Colon (tissue), 2 donors: ENCODE measurements around the gene CUX1.
"Not testable (repeated sequence)": the region's sequence is repeated elsewhere in the genome, so short reads cannot be mapped to it uniquely, and the experiment has no call there.

Experiments
- FAIRE-seq: peaks from 2 replicates; lab custom pipeline; 2012; peaks lifted over from hg19 to GRCh38; lab: Jason Lieb, UNC
- donor health status: control.
- donor health status: control.

The CUX1 gene

GRCh38 chr7:101854084-101854865 is 36.8 kb downstream of the CUX1 start:
- FAIRE-seq = no peak

DNA sequence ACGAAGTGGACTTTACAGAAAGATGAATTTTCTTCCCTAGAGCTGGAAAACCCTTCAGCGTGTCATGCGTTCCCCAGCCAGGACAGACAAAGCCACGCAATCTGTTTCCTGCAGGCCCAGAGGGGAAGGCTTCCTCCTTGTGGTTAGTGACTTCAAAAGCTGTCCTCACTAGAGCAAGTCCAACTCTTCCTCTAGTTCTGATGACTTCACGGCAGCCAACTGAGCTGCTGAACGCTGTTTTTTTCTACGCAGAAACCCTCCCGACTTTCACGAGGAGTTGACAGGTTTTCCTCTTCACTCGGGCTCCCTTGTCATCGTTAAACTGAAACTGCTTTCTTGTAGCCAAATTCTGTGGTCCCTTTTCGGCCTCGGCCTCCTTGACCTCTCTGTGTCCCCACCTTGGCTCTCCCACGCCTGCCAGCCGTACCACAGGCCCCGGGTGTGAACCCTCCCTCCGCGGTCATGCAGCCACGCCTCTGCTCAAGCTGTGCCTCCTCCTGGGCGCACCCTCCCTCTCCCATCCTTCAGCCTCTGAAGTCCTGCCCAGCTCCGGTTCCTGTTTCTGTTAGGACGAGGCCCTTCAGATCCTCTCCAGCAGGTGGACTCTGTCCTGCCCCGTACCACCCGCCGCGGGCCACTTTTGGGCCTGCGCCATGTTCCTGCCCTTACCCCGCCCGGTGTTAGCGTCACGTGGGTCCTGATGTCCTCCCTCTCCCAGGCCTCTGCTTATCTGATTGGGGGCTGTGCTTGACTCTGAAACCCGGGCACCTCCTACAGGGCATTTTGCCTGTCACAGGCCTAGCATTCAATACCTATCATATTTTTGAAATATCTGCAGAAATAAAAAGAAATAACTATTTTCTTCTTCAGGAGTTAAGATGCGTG is 39.3 kb downstream of the CUX1 start:
- no peak for FAIRE-seq

DNA sequence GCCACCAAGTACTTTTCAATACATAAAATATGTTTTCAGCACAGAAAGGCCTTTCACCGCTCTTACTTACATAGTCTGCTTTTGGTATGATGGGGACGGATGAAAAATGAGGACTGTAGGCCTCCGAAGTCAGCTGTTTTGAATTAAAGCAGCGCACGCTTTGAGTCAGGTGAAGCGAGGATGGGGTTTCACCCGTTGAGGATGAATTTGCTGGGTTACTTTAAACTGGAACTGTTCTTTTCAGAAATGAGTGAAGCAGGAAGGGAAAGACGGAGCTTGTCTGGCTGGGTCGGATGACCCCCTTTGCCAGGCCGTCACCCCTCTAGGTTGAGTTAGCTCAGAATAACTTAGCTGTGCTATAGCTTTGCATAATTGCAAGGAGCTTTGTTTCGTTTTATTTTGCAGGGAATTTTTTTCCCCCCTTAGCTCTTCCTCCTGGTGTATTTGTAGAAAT is 40.0 kb downstream of the CUX1 start:
- no peak for FAIRE-seq

- FAIRE-seq = no peak
Measured at GRCh38 chr7:101858437-101859385, 41.3 kb downstream of the CUX1 start.

DNA sequence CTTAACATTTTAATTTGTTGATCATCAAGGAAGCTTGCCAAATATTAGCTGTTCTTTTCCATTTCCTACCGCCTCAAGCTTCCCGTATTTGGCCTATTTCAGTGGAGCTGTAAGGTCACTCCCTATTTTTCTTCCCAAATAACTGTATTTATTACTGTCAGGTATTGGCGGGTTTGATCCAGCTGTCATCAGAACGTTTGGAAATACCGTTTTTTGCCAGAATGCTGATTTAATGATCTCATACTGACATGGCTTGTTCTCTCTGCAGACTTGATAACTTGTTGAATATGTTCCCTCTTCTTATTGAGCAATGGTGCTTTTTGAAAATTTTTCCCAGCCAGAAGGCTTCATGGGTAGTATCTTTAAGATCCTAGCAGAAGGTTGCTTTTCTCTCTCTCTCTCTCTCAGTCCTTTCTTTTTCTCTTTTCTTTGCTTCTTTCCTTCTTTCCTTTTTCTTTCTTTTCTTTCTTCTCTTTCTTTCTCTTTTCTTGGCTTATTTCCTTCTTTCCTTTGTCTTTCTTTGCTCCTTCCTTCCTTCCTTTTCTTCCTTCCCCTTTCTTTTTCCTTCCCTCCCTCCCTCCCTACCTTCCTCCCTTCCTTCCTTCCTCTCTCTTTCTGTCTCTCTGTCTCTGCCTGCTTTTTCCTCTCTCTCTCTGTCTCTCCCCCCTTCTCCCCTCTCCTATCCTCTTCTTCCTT is 42.1 kb downstream of the CUX1 start:
- FAIRE-seq = no peak

DNA sequence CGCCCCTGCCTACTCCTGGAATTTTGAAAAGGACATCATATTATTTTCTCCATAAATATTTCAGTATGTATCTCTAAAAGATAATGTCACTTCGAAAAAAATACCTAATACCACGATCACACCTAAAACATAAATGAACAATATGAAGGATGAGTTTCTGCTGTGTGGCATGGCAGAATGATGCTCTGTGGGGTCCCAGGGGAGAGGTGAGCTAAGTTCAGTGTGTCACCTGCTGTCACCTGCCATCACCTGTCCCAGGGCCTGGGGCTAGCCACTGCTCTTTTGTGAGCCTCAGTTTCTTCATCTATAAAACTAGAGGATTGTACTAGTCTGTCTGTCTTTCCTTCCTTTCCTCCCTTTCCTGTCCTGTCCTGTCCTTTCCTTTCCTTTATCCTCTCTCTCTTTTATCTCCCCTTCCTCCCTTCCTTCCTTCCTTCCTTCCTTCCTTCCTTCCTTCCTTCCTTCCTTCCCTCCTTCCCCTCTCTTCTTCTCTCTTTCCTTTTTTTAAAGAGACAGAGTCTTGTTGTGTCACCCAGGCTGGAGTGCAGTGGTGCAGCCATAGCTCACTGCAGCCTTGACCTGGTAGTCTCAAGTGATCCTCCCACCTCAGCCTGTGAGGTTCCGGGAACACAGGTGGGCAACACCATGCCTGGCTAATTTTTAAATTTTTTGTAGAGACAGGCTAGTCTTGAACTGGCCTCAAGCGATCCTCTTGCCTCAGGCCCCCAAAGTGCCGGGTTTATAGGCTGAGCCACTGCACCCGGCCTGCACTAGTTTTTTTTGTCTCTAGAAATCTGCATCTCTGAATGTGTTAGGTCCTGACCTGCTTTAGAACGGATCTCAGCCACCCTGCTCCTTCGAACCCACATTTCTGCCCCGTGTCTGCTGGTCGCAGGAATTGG is 43.1 kb downstream of the CUX1 start:
- FAIRE-seq = no peak

GRCh38 chr7:101861218-101861775 is 43.9 kb downstream of the CUX1 start:
- no peak for FAIRE-seq

GRCh38 chr7:101862280-101863220 is 45.1 kb downstream of the CUX1 start:
- no peak for FAIRE-seq

DNA sequence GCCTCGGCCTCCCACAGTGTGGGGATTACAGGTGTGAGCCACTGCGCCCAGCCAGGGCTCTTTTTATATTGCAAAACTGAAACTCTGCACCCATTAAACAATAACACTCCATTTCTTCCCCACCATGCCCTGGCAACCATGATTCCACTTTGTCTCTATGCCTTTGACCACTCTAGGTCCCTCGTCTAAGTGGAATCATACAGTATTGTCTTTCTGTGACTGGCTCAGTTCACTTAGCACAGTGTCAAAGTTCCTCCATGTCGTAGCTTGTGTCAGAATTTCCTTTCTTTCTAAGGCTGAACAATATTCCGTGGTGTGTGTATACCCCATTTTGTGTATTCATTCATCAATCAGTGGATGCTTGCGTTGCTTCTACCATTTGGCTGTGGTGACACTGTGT is 46.2 kb downstream of the CUX1 start:
- FAIRE-seq = no peak

GRCh38 chr7:101864039-101864438 is 46.6 kb downstream of the CUX1 start:
- no peak for FAIRE-seq

GRCh38 chr7:101865031-101865430 is 47.6 kb downstream of the CUX1 start:
- FAIRE-seq = no peak

DNA sequence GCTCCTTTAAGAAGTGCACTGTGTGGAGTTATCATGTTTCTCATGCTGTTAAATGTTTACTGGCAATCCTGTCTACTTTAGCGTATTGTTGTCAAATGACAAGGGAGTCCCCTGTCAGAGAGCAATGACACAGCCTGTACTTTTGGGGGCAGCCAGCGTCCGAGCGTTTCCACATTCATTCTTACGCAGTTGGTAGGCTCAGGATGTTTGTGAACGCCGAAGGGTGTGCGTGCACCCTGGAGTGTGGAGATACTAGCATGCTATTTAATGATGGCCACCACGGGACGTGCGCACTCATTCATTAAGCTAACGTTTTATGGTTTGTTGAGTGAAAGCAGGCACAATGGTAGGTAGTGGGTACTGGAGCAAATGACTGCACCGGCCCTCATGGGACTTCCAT is 48.0 kb downstream of the CUX1 start:
- no peak for FAIRE-seq

DNA sequence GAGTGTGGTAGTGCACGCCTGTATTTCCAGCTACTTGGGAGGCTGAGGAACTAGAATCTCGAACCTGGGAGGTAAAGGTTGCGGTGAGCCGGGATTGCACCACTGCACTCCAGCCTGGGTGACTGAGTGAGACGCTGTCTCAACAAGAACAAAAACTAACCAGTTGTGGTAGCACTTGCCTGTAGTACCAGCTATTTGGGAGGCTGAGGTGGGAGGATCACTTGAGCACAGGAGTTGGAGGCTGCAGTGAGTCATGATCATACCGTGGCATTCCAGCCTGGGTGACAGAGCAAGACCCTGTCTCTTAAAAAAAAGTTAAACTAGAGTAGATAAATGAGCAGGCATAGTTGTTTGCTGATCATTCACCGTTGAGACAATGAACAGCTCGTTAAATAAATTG is 48.9 kb downstream of the CUX1 start:
- FAIRE-seq = no peak

GRCh38 chr7:101867265-101867664 is 49.8 kb downstream of the CUX1 start:
- no peak for FAIRE-seq

DNA sequence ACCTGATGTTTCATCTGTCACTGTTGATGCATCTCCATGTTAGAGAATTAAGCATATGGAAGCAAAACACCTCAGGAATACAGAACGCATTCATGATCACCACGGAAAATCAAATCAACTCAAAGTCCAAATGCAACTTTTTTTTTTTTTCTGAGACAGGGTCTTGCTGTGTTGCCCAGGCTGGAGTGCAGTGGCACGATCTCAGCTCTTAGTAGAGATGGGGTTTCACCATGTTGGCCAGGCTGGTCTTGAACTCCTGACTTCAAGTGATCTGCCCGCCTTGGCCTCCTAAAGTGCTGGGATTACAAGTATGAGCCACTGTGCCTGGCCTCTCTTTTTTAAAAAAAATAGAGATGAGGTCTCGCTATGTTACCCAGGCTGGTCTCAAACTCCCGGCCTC is 50.3 kb downstream of the CUX1 start:
- not testable (repeated sequence) for FAIRE-seq

DNA sequence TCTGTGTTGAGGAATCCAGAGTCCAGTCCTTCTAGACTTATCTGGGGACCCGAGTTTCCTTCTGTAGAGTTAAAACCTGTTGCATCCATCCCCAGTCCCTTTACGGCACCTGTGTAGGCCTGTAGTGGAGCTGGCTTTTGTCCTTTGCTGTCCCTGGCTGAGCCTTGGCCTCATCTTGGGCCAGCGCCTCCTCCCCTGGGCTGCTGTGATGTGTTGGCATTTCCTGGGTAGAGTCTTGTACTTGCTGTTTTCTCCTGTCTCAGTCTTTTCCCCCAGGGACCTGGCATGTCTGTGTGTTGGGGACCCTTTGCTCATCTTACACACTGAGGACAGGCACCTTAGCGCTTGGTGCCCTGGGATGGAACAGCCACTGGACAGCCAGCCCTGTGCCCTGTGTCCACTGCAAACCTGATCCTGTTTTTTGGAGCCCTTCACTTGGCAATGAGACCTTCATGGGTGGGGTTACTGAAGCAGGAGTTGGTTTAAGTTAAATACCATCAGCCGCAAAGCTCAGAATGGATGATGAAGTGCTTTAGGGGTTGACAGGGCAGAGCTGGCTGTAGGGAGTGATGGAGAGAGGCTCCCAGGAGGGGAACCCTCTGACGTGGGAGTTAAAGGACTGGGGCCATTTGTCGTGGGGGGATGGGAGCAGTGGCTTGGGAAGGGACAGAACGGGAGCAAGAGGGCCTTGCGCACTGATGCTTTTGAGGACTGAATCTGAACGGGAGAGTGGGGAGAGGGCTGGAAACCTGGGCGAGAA is 50.9 kb downstream of the CUX1 start:
- no peak for FAIRE-seq

- FAIRE-seq = no peak
Measured at GRCh38 chr7:101869026-101869900, 51.8 kb downstream of the CUX1 start.
